ENCODE data around the gene DDX1. TPM values are rescaled to one million over a fixed set of nuclear protein-coding genes. Genes with fewer than 3 reads are reported as not detected.

The DDX1 gene
- total RNA-seq, 4 donors from 2014 or later: 41.6 to 78.6 (median 66.5) TPM

GRCh38 chr2:15631883-15632282, 40.2 kb downstream of the DDX1 start:
- Histone ChIP-seq H3K4me1 (peaks cover 0 to 12% (median 0%) of the 10 kb centered on the region in 3 donors), H3K9me3 (no peaks in the 10 kb centered on the region), H3K27ac (no peak overlapping the region), H3K36me3 (peaks cover 3 to 95% (median 7%) of the 10 kb centered on the region in 3 donors), H3K27me3 (no peaks in the 10 kb centered on the region), H3K4me3 (no peak overlapping the region)
- TF ChIP-seq POLR2A (IDR thresholded peaks at IDR 0.05) (no peak), CTCF (IDR thresholded peaks at IDR 0.05) (no peak)
- intact Hi-C loops (cut with DNase I): no loop called here
- no peak for DNase-seq

GRCh38 chr2:15633043-15633970, 41.6 kb downstream of the DDX1 start:
- H3K4me3 ChIP-seq: no peak overlapping the region
- H3K9me3 ChIP-seq: no peaks in the 10 kb centered on the region
- peaks cover 3 to 80% (median 7%) of the 10 kb centered on the region in 3 donors for H3K36me3 ChIP-seq
- intact Hi-C loops (cut with DNase I): no loop called here
- no peak overlapping the region for H3K27ac ChIP-seq
- WGBS, 2 donors: 59 to 76% methylated on average over 4 of the region's 4 CpGs
- no peaks in the 10 kb centered on the region for H3K27me3 ChIP-seq
- DNase-seq: no peak
- H3K4me1 ChIP-seq: peaks cover 0 to 18% (median 0%) of the 10 kb centered on the region in 3 donors
- no peak for TF ChIP-seq POLR2A (IDR thresholded peaks at IDR 0.05)
- no peak for TF ChIP-seq CTCF (IDR thresholded peaks at IDR 0.05)

- intact Hi-C loops (cut with DNase I): no loop called here
Measured at GRCh38 chr2:15633971-15634346, 42.3 kb downstream of the DDX1 start.

DNA sequence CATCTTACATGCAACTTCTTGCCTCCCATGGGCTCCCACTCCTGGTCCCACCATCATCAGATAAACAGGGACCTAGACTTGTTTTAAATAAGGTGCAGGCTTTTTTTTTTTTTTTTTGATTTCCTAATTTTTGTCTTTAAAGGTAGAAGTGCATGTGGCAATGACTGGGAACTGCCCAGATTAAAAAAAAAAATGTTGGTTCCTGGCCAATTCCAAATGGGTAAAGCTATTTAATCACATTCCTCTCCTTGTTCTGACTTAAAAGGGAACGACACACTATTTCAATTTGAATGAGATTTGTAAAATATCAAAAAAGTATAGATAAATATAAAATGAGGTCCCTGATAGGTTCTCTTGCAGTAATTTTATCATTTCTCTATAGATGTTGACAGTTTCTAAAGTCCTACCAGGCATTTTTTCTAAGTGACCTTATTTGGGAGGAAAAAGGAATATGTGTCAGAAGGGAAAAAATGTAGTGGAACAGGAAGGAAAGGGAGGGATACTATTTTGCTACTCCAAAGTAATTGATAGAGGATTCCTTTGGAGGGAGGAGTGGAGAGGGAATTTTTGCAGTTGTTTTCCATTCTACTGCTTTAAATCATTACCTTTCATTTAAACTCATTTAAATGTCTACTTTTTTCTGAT, 43.3 kb downstream of the DDX1 start:
- intact Hi-C loops (cut with DNase I): no loop called here
- H3K27me3 ChIP-seq: no peaks in the 10 kb centered on the region
- peaks cover 1 to 64% (median 7%) of the 10 kb centered on the region in 3 donors for H3K36me3 ChIP-seq
- H3K4me3 ChIP-seq: no peak overlapping the region
- H3K9me3 ChIP-seq: no peaks in the 10 kb centered on the region
- TF ChIP-seq POLR2A (IDR thresholded peaks at IDR 0.05) (no peak), CTCF (IDR thresholded peaks at IDR 0.05) (no peak)
- peaks cover 0 to 26% (median 1%) of the 10 kb centered on the region in 3 donors for H3K4me1 ChIP-seq
- DNase-seq: no peak
- 50 to 75% methylated on average over 1 of the region's 1 CpG for WGBS, 2 donors
- no peak overlapping the region for H3K27ac ChIP-seq

More at GRCh38 chr2:15633971-15634346, 42.3 kb downstream of the DDX1 start:
- DNase-seq: no peak
- 84 to 90% methylated on average over 3 of the region's 3 CpGs for WGBS, 2 donors
- Histone ChIP-seq H3K9me3 (no peaks in the 10 kb centered on the region), H3K4me3 (no peak overlapping the region), H3K27me3 (no peaks in the 10 kb centered on the region), H3K4me1 (peaks cover 0 to 21% (median 0%) of the 10 kb centered on the region in 3 donors), H3K36me3 (peaks cover 3 to 74% (median 7%) of the 10 kb centered on the region in 3 donors), H3K27ac (no peak overlapping the region)
- TF ChIP-seq CTCF (IDR thresholded peaks at IDR 0.05) (no peak), POLR2A (IDR thresholded peaks at IDR 0.05) (no peak)
